HepG2 (cell line): ENCODE data around the gene CGB3. TPM values are rescaled to one million over a fixed set of nuclear protein-coding genes. Genes with fewer than 3 reads are reported as not detected.

ENCODE experiments used
- FOXA3 ChIP-seq: IDR thresholded peaks from 2 replicates; pipeline ENCODE4 v1.6.1; 2016; ENCODE audit warnings: missing genetic modification reagents, missing compliant biosample characterization
- NONO ChIP-seq, 2 experiments: fragments of 450-650 bp in 1 of 2; sonication (generic) in 1 of 2; formaldehyde crosslinking in 1 of 2; IDR thresholded peaks in 1 of 2; conservative IDR thresholded peaks in 1 of 2; 2 replicates each; pipeline versions ENCODE4 v1.6.1 to v1.8.0; 2017 to 2022; ENCODE audit warnings: mild to moderate bottlenecking in 1 of 2, missing genetic modification reagents in 1 of 2, moderate library complexity in 1 of 2
- RFX5 ChIP-seq: IDR thresholded peaks from 2 replicates; pipeline ENCODE4 v1.6.1; 2011; ENCODE audit warnings: low read depth, low read length, improper control_type of control experiment
- SOX5 ChIP-seq: IDR thresholded peaks from 2 replicates; pipeline ENCODE4 v1.6.1; 2016; ENCODE audit warnings: borderline replicate concordance
- TIGD3 ChIP-seq: sonication (generic); formaldehyde crosslinking; IDR thresholded peaks from 2 replicates; pipeline ENCODE4 v1.5.1; 2020; ENCODE audit warnings: mild to moderate bottlenecking, missing genetic modification reagents, borderline replicate concordance
- ZBTB1 ChIP-seq: sonication (generic); formaldehyde crosslinking; IDR thresholded peaks from 2 replicates; pipeline ENCODE4 v1.4.0; 2020; ENCODE audit warnings: missing genetic modification reagents, borderline replicate concordance
- ZFP1 ChIP-seq: IDR thresholded peaks from 2 replicates; pipeline ENCODE4 v1.6.1; 2016
- ZMYM4 ChIP-seq: sonication (generic); formaldehyde crosslinking; IDR thresholded peaks from 2 replicates; pipeline ENCODE4 v1.8.1; 2023; ENCODE audit warnings: mild to moderate bottlenecking, missing genetic modification reagents
- ZNF10 ChIP-seq: sonication (generic); formaldehyde crosslinking; IDR thresholded peaks from 2 replicates; pipeline ENCODE4 v1.4.0; 2020; ENCODE audit warnings: mild to moderate bottlenecking, low read depth, missing genetic modification reagents, borderline replicate concordance
- ZNF235 ChIP-seq: sonication (generic); formaldehyde crosslinking; IDR thresholded peaks from 2 replicates; pipeline ENCODE4 v1.8.1; 2023; ENCODE audit warnings: mild to moderate bottlenecking, missing genetic modification reagents, borderline replicate concordance
- ZNF281 ChIP-seq: sonication (generic); formaldehyde crosslinking; IDR thresholded peaks from 2 replicates; pipeline ENCODE4 v1.4.0; 2020; ENCODE audit warnings: missing genetic modification reagents, borderline replicate concordance
- ZNF337 ChIP-seq: sonication (generic); formaldehyde crosslinking; IDR thresholded peaks from 2 replicates; pipeline ENCODE4 v1.5.1; 2020; ENCODE audit warnings: missing genetic modification reagents, low read depth, mild to moderate bottlenecking, borderline replicate concordance
- ZNF766 ChIP-seq: sonication (generic); formaldehyde crosslinking; IDR thresholded peaks from 2 replicates; pipeline ENCODE4 v1.5.0; 2020; ENCODE audit warnings: missing genetic modification reagents, borderline replicate concordance
- polyA plus RNA-seq, 8 experiments: library from polyadenylated mRNA; depleted of rRNA in 3 of 8; stranded (reverse) in 7 of 8; unstranded in 1 of 8; fragments of >200 nt; fragmentation: Illumina TruSeq in 4 of 8; extraction: Trizol in 4 of 8; gene quantifications; 2 replicates each; pipeline versions ENCODE4 v1.2.1 to v1.2.3, GENCODE V29; 2011 to 2016; ENCODE audit warnings: low read depth in 4 of 8, missing spikeins in 1 of 8, mixed read lengths in 1 of 8; ENCODE audit not compliant: insufficient read depth in 1 of 8
- total RNA-seq, 5 experiments: library from RNA; depleted of rRNA; stranded (reverse); fragments of >200 nt; fragmentation: Illumina TruSeq; extraction: Trizol; gene quantifications; 2 replicates each; pipeline ENCODE4 v1.2.3, GENCODE V29; 2016; ENCODE audit warnings: low read depth in 1 of 5
- TF ChIP-seq, protein P1 (sequence below): sonication (generic); formaldehyde crosslinking; IDR thresholded peaks from 2 replicates; pipeline ENCODE4 v1.4.0; 2020; ENCODE audit warnings: mild to moderate bottlenecking, missing genetic modification reagents
- TF ChIP-seq, protein P2 (sequence below): IDR thresholded peaks from 2 replicates; pipeline ENCODE4 v1.4.0; 2020; ENCODE audit warnings: mild to moderate bottlenecking, missing genetic modification reagents

The CGB3 gene
- total and polyA plus RNA-seq, 2 of the 13 experiments (the other 11 are each of a cell fraction or from before 2014, with no cell fraction given) = not detected

- TF ChIP-seq ZNF281 (CRISPR knock-in tag) = peak; percentile 27; the same call in 1 of the 2 replicates
- TF ChIP-seq ZBTB1 = no peak
- TF ChIP-seq, protein P1, sequence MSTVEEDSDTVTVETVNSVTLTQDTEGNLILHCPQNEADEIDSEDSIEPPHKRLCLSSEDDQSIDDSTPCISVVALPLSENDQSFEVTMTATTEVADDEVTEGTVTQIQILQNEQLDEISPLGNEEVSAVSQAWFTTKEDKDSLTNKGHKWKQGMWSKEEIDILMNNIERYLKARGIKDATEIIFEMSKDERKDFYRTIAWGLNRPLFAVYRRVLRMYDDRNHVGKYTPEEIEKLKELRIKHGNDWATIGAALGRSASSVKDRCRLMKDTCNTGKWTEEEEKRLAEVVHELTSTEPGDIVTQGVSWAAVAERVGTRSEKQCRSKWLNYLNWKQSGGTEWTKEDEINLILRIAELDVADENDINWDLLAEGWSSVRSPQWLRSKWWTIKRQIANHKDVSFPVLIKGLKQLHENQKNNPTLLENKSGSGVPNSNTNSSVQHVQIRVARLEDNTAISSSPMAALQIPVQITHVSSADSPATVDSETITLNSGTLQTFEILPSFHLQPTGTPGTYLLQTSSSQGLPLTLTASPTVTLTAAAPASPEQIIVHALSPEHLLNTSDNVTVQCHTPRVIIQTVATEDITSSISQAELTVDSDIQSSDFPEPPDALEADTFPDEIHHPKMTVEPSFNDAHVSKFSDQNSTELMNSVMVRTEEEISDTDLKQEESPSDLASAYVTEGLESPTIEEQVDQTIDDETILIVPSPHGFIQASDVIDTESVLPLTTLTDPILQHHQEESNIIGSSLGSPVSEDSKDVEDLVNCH (CRISPR knock-in tag) = no peak
- no peak for TF ChIP-seq ZNF766 (CRISPR knock-in tag)
- TF ChIP-seq SOX5 (CRISPR knock-in tag) = peak; percentile 40; the same call in 1 of the 2 replicates
- TF ChIP-seq RFX5 = peak; percentile 62
- TF ChIP-seq ZNF337 (CRISPR knock-in tag) = 0 out of 2 replicates have a peak, but pooled peaks have one; percentile 54
- peak; percentile 76 for TF ChIP-seq ZMYM4 (CRISPR knock-in tag)
- no peak for TF ChIP-seq ZNF10
- no peak for TF ChIP-seq NONO (IDR thresholded peaks at IDR 0.05)
- TF ChIP-seq NONO (CRISPR knock-in tag; conservative IDR thresholded peaks at IDR 0.05) = peak; percentile 53
- peak; percentile 20 for TF ChIP-seq FOXA3 (CRISPR knock-in tag)
- TF ChIP-seq, protein P2, sequence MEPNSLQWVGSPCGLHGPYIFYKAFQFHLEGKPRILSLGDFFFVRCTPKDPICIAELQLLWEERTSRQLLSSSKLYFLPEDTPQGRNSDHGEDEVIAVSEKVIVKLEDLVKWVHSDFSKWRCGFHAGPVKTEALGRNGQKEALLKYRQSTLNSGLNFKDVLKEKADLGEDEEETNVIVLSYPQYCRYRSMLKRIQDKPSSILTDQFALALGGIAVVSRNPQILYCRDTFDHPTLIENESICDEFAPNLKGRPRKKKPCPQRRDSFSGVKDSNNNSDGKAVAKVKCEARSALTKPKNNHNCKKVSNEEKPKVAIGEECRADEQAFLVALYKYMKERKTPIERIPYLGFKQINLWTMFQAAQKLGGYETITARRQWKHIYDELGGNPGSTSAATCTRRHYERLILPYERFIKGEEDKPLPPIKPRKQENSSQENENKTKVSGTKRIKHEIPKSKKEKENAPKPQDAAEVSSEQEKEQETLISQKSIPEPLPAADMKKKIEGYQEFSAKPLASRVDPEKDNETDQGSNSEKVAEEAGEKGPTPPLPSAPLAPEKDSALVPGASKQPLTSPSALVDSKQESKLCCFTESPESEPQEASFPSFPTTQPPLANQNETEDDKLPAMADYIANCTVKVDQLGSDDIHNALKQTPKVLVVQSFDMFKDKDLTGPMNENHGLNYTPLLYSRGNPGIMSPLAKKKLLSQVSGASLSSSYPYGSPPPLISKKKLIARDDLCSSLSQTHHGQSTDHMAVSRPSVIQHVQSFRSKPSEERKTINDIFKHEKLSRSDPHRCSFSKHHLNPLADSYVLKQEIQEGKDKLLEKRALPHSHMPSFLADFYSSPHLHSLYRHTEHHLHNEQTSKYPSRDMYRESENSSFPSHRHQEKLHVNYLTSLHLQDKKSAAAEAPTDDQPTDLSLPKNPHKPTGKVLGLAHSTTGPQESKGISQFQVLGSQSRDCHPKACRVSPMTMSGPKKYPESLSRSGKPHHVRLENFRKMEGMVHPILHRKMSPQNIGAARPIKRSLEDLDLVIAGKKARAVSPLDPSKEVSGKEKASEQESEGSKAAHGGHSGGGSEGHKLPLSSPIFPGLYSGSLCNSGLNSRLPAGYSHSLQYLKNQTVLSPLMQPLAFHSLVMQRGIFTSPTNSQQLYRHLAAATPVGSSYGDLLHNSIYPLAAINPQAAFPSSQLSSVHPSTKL = peak; percentile 23
- TF ChIP-seq ZFP1 = 0 out of 2 replicates have a peak, but pooled peaks have one; percentile 47
- no peak; the same call in 1 of the 2 replicates for TF ChIP-seq ZNF235
- TF ChIP-seq TIGD3 (CRISPR knock-in tag) = no peak
Observed at GRCh38 chr19:48993175-48994034, 30.7 kb downstream of the CGB3 start, which contains the start of the genes GYS1 and RUVBL2 (continued).
